ENCODE data around the gene TOM1L1. TPM values are rescaled to one million over a fixed set of nuclear protein-coding genes. Genes with fewer than 3 reads are reported as not detected.

TOM1L1 gene
- total and polyA plus RNA-seq, 3 donors from 2014 or later: 27.9 to 35.5 (median 28.7) TPM

GRCh38 chr17:54907376-54907775 lies 6.7 kb downstream of the TOM1L1 start:
- peaks cover 3% of the 10 kb centered on the region for H3K4me1 ChIP-seq
- DNase-seq: no peak
- no peaks in the 10 kb centered on the region for H3K27me3 ChIP-seq
- no peak overlapping the region for H3K27ac ChIP-seq
- no peaks in the 10 kb centered on the region for H3K9me3 ChIP-seq
- no peaks in the 10 kb centered on the region for H3K36me3 ChIP-seq (ENCODE audit: low read depth, missing control alignments)
- 89 to 93% methylated on average over 5 of the region's 5 CpGs for WGBS, 2 donors
- no peak overlapping the region for H3K4me3 ChIP-seq
- TF ChIP-seq, protein P1, sequence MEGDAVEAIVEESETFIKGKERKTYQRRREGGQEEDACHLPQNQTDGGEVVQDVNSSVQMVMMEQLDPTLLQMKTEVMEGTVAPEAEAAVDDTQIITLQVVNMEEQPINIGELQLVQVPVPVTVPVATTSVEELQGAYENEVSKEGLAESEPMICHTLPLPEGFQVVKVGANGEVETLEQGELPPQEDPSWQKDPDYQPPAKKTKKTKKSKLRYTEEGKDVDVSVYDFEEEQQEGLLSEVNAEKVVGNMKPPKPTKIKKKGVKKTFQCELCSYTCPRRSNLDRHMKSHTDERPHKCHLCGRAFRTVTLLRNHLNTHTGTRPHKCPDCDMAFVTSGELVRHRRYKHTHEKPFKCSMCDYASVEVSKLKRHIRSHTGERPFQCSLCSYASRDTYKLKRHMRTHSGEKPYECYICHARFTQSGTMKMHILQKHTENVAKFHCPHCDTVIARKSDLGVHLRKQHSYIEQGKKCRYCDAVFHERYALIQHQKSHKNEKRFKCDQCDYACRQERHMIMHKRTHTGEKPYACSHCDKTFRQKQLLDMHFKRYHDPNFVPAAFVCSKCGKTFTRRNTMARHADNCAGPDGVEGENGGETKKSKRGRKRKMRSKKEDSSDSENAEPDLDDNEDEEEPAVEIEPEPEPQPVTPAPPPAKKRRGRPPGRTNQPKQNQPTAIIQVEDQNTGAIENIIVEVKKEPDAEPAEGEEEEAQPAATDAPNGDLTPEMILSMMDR (IDR thresholded peaks at IDR 0.05): no peak
- TF ChIP-seq POLR2A (IDR thresholded peaks at IDR 0.05): no peak
- intact Hi-C loops (cut with DNase I; ENCODE audit: low total_unique reads): no loop called here

DNA sequence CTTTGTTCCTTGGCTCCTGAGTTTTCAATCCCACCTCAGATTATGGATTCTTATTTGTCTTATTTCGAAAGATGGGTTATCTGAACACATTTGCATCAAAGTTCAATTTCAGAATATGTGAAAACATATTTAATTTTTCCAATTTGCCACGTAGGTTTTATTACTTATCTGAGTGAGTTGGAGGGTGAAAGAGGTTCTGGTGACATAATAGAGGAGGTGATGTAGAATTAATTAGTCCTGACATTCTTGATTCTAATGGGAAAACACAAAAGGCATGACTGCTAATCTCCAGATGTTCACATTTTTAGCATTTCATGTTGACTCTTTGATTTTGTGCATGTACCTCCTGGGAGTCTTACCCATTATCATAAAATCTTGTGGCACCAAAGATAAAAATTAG lies 9.1 kb downstream of the TOM1L1 start:
- Histone ChIP-seq H3K27ac (no peak overlapping the region), H3K9me3 (no peaks in the 10 kb centered on the region), H3K27me3 (no peaks in the 10 kb centered on the region), H3K4me1 (no peaks in the 10 kb centered on the region), H3K4me3 (no peak overlapping the region), H3K36me3 (ENCODE audit: low read depth, missing control alignments) (no peaks in the 10 kb centered on the region)
- DNase-seq: no peak
- intact Hi-C loops (cut with DNase I; ENCODE audit: low total_unique reads): no loop called here
- WGBS, 2 donors: 93 to 94% methylated on average over 2 of the region's 2 CpGs
- TF ChIP-seq POLR2A (IDR thresholded peaks at IDR 0.05): no peak
- TF ChIP-seq, protein P1 (IDR thresholded peaks at IDR 0.05): no peak

DNA sequence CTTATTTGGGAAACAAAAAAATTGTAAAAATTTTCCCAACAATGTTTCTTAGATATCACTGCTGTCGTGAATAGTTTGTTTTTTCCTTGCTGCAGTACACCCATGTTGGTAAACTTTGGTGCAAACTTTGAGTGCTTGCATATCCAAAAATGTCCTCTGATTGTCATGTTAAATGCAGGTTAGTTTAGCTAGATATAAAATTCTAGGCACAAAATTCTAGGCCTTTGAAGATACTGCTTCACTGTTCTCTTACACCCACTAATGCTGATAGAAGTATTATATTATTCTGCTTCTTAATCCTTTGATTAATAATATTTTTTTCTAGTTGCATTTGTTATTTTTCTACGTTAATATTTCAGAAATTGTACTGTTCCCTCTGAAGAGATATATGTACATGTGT lies 16.1 kb downstream of the TOM1L1 start:
- no peak overlapping the region for H3K27ac ChIP-seq
- intact Hi-C loops (cut with DNase I; ENCODE audit: low total_unique reads): no loop called here
- H3K36me3 ChIP-seq (ENCODE audit: low read depth, missing control alignments): no peaks in the 10 kb centered on the region
- no peak for DNase-seq
- H3K4me1 ChIP-seq: no peaks in the 10 kb centered on the region
- 80 to 90% methylated on average over 2 of the region's 2 CpGs for WGBS, 2 donors
- no peaks in the 10 kb centered on the region for H3K9me3 ChIP-seq
- TF ChIP-seq POLR2A (IDR thresholded peaks at IDR 0.05): no peak
- TF ChIP-seq, protein P1 (IDR thresholded peaks at IDR 0.05): no peak
- no peaks in the 10 kb centered on the region for H3K27me3 ChIP-seq
- H3K4me3 ChIP-seq: no peak overlapping the region

DNA sequence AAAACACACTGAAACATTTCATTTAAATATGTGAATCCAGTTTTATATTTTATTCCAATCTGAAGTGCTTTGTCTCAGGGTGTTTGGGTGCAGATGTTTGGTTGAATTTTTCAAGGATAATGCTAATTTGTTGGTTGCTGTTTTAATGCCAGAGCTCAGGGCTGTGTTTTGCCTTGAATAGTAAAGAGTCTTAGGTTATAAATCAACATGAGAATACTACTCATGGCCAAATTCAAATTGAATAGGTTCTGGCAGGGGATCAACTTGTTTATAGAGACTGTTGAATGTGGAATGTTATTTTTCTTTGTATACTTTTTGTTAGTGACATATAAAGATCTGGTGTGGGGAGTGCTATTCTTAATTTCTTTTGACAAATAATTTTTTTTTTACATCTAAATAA lies 18.8 kb downstream of the TOM1L1 start:
- no peaks in the 10 kb centered on the region for H3K4me1 ChIP-seq
- intact Hi-C loops (cut with DNase I; ENCODE audit: low total_unique reads): no loop called here
- H3K36me3 ChIP-seq (ENCODE audit: low read depth, missing control alignments): no peaks in the 10 kb centered on the region
- H3K9me3 ChIP-seq: no peaks in the 10 kb centered on the region
- no peak overlapping the region for H3K27ac ChIP-seq
- no peak for TF ChIP-seq POLR2A (IDR thresholded peaks at IDR 0.05)
- TF ChIP-seq, protein P1 (IDR thresholded peaks at IDR 0.05): no peak
- H3K27me3 ChIP-seq: no peaks in the 10 kb centered on the region
- no peak overlapping the region for H3K4me3 ChIP-seq
- no peak for DNase-seq

DNA sequence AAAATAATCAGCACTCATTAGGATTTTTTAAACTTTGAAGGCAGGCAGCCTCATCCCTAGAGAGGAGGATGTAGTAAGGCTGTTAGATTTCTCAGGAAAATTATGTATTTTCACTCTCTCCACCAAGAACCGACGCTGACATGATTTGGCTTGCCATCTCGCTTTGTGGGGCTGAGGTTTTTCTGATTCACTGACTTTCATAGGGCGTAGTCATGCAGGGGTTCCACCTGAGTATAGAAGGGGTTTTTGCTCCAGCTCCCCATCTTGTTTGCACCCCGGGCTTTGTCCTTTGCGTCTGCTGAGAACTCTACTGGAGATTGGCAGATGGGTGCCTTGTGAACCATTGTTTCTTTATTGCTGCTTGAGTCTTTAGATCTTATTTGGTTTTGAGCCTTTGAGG lies 20.2 kb downstream of the TOM1L1 start:
- WGBS, 2 donors: 78 to 86% methylated on average over 6 of the region's 6 CpGs
- intact Hi-C loops (cut with DNase I; ENCODE audit: low total_unique reads): no loop called here
- no peak for TF ChIP-seq POLR2A (IDR thresholded peaks at IDR 0.05)
- TF ChIP-seq, protein P1 (IDR thresholded peaks at IDR 0.05): no peak

More for the DNA sequence above, 20.2 kb downstream of the TOM1L1 start:
- DNase-seq: no peak
- Histone ChIP-seq H3K36me3 (ENCODE audit: low read depth, missing control alignments) (no peaks in the 10 kb centered on the region), H3K27ac (no peak overlapping the region), H3K9me3 (no peaks in the 10 kb centered on the region), H3K27me3 (no peaks in the 10 kb centered on the region), H3K4me3 (no peak overlapping the region), H3K4me1 (no peaks in the 10 kb centered on the region)
